HG03064 (cell line): ENCODE data around the gene HOXC11.

Experiments
- ATAC-seq: cut with Tn5 transposase; IDR thresholded peaks from one replicate; pipeline ENCODE4 v1.9.1; 2021; ENCODE audit warnings: low read depth; ENCODE audit not compliant: unreplicated experiment

The HOXC11 gene

GRCh38 chr12:53941750-53942149 lies 31.2 kb upstream of the HOXC11 start:
- ATAC-seq = no peak

- no peak for ATAC-seq
These were observed 30.4 kb upstream of the HOXC11 start for GRCh38 chr12:53942467-53942997.

DNA sequence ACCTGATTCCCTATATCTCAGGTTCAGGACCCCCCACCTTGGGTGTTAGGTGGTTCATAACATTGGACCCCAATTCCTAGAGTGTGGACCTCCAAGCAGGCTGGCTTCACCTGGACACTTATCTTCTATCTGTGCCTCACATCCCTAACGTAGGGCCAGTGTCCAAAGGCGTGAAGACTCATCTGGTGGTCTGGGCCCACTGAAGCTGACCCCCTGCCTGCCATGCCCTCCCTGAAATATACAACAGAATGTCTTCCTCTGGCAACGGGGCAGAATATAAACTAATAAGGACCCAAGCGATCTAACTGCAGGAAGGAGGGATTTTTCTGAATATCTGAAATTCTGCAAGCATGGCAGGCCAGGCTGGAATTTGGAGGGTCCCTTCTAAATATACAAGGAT lies 28.7 kb upstream of the HOXC11 start:
- no peak for ATAC-seq

GRCh38 chr12:53944907-53945847 lies 27.7 kb upstream of the HOXC11 start:
- ATAC-seq = no peak

DNA sequence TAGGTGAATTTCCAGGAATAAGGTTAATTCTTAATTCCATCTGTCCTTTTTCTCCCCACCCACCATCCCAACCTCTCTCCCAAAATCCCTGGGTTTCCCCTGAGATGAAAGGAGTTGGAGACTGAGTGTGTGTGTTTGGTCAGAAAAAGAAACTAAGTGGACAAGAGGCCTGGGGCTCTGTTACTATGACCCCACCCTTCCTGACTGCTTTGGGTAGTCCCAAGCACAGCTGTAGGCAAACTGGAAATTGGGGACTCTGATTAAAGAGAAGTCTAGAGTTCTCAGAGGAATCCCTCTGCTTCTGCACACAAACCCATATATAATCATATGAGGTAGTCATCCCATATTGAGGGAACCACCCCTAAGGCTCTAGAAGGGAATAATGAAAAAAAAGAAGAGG lies 25.2 kb upstream of the HOXC11 start:
- no peak for ATAC-seq

DNA sequence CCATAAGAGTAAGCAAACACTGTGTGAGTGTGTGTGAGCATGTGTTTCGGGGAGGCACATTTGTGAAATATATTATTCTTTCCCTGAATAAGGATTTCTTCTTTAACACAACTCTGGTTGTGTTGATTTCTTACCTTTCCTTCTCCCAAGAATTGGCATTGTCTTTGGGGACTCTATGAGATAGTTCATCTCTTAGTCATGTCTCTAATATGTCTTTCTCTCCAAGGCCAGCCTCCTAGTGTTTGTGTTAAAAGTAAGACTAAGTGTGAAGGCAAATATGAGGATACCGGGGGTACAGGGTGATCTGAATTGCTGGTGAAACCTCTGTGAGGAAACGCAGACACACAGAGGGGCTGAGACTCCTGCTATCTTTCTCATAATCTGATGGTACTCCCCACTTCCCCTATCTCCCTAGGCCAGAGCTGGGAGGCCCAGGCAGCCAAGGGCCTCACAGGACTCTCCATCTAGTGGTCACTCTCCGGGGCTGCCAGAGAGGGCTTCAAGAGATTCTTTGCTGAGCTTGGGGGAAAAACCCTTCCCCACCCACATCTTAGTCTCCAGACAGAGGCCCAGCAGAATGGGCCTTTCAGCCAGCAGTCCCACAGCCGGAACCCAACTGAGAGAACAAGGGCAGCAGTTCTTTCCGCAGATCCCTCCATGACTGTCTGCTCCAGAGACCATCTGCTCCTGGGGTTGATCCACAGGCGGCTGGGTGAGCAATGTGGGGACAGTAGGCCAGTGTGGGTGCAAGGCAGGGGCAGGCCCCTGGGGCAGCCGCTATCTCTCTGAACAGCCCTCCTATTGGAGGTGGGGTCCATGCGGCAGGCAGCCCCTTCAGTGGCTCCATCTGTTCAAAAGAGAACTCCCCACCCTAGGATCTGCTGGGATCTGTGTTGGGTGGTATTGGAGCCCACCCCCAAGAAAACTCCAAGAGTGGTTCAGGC lies 24.0 kb upstream of the HOXC11 start:
- no peak for ATAC-seq

DNA sequence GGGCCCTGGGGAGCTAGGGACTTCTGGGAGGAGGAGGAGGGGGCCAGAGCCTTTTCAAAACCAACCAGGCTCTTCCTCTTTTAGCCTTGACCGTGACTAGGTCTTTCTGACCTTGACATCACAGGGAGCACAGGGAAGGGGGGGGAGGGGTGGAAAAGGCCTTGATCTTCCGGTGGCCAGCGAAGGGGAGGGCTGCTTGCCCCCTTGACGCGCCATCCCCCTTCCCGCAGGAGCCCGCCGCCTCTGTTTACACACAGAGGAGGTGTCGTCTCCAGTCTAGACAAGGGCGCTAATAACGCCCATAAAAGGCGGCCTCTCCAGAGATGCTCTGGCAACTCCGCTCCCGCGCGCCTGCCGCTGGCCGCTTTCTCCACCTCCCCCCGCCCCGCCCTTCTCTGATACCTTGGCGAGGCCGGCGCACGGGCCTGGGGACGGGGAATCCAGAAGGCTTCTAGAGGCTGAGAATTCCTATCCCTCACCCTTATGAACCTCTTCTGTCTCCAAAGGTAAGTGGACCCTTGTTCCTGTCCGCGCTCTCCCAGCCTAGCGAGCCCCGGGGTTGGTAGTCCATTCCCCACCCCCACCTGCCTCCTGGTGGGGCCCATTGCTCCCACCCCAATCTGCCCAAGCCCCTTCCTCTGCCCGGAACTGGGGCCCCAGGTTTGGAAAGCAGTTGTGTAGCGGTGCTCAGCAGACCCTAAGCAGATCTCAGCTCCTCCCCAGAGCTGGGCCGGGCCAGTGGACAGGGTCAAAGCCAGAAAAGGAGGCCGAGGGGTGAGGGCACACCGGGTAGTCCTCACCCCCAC lies 23.1 kb upstream of the HOXC11 start:
- no peak for ATAC-seq

GRCh38 chr12:53950437-53950773 lies 22.5 kb upstream of the HOXC11 start:
- no peak for ATAC-seq

DNA sequence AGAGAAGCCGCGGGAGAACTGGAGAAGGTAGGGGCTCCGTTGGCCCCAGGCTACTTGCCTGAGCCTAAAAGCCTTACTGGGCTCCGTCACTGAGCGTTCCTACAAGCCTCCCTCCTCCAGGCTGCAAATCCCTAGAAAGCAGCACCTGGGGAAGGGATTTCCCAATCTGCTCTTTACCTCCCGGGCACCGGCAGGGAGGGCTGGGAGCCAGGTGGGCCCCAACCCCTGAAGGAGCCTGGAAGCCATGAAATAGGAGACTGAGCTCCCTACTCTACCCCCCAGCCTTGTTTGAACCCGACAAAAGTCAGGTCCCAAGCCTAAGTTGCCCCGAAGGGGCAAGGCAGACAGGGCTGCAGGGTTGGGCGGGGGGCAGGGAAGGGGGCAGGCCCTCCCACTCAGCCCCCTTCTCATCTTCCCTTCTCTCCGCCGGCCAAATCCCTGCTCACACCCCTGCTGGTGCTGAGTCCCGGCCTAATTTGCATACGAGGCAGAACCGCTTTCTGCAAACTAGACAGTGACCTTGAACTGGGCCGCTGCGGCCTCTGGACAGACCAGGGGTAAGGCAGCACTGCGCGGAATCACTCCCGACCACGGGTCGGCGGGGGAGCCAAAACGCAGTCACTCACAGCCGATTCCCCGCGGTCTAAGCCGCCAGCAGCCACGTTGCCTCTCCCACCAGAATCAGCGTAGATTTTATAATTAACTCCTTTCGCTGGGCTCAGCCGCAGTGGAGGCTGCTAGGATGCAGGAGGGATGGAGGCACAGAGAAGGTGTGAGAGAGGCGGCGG lies 21.9 kb upstream of the HOXC11 start:
- no peak for ATAC-seq

DNA sequence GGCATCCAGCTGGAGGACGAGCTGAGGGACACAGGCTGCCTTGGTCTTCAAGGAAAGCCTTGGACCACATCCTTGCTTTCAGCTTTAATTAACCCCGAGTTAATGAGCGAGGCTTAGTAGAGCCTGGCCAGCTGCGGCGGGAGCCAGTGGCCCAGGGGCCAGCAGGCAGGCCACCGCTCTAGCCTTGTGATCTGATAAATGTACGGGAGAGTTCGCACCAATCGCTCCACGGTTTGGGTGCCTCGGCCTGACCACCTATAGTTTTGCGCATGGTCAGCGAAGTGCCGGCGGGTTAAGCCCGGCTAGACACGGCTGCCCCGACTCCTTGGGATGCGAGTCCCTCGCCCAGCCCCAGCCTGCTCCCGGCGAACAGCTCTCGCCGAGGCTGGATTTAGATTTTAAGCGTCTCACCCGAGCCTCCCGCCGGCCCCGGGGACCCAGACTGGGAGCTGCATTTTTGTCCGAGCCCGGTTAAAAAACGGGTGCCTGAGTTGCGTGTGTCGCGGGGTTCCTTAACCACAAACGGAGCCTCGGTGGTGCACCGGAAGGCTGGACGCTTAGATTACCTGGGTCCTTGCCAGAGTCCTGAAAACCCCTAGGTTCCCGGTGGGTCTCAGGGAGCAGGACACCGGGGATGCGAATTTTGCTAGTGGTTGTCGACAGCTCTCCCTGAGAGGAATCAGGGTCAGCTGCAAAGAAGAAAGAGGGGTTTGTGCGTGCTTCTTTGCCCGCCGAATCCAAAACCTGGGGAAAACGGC lies 21.2 kb upstream of the HOXC11 start:
- no peak for ATAC-seq

GRCh38 chr12:53952335-53952694 lies 20.6 kb upstream of the HOXC11 start:
- ATAC-seq = no peak

DNA sequence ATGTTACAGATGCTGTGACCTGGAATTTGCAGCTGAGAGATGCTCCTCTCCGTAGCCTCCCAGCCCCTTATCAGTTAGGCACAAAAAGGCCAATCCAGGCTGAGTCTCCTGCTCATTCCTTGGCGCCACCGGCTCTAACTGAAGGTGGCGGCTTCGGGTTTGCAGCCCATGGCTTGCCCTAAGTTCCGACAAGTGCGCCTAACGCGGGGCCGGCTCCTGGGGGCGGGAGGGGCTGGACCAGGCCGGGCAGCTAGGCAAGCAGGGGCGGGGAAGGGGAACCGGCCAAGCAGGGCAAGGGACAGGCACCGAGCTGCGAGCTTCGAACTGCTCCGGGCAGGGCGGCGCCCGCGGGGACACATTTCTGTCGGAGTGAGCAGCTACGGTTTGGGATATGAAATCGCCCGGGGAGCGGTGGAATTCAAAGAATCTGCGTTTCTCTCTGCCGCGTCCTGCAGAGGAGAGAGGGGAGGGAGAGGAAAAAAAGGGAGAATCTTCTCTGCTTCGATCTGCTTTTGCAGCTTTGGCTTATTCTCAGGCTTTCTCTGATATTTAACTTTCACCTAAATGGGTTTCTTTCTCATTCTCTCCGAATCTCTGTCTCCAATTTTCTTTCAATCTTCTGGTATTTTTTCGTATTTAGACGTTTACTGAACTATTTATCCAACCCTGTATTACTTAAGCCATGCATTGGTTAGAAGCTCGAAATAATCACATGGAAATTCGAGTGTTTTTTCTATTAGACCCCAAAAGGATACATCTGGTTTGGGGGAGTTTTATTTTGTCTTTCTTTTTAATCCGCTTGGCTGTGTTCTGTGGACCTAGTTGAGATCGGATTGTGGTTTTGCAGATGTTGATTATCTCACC lies 19.8 kb upstream of the HOXC11 start:
- ATAC-seq = no peak

DNA sequence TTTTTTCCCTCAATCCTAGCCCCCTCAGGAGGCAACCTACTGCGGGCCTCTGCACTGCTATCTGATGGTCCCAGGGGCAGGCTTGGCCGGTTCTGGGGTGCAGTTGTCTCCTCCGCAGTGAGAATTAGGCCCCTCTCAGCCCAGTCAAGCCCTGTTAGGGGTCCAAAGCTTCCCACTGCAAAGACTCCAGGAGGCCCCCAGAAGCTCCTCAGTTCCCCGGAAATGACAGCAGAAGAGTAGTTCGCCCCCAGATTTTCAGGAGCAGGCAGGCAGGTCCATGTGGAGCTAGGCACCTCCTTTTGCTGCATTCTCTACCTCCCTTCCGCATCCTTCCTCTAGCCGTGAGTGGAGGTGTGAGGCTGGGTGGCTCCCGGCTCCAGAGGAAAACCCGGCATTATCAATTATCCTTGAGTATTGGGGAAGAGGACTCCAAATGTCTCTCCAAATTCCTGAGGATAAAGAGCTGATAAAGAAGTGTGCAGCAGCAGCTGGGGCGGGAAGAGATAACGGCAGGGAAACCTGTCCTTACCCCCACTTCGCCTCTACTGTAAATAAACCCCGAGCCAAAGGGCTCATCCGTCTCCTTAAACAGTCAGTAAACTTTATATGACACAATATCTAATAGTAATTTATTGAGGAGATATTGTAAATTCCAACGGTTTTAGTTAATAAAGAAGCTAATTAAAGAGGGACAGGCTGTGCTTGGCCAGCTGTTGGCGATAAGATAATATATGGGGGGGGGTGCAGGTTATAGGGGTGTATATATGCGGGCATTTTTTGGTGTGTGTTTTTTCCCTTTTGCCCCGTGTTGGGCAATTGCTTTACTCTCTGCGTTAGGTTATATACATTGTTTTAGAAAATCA lies 18.9 kb upstream of the HOXC11 start:
- no peak for ATAC-seq

GRCh38 chr12:53954694-53955035 lies 18.3 kb upstream of the HOXC11 start, which contains the start of gene HOXC12:
HOXC12 (plus strand) TSS chr12:53954903; CDS start chr12:53954930, 27 bp downstream.
- no peak for ATAC-seq

GRCh38 chr12:53955036-53955775 lies 17.7 kb upstream of the HOXC11 start:
- no peak for ATAC-seq

DNA sequence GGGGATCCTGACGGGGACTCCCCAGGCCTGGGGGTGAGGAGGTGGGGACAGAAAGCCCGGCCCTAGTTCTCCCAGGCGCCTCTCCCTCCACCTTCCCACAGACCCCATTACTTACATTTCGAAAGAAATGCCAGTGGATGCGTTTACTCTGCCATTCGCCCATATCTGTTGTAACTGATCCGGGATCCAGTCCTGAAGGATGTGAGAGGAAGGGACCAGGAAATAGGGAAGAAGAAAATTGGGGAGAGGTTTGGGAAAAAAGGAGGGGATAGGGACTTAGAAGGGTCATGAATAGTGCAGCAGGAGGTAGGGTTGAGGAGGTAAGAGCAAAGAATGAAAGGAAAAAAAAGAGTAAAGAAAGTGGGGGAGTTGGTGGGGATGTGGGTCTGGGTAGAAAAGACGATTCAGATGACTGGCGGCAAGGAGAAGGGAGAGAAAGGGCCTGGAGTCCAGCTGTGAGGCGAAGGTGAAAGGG lies 17.1 kb upstream of the HOXC11 start:
- no peak for ATAC-seq
